Astrocyte of the spinal cord (primary cell): ENCODE data around the gene SH3BP4.
A peak's percentile ranks its signal among the peaks of the same experiment; 100 is the strongest.

ENCODE experiments used
- DNase-seq: peaks from one replicate; pipeline ENCODE4 v3.0.0; 2011; ENCODE audit warnings: low read depth, low spot score
- H3K4me3 ChIP-seq: 2 replicates; pipeline ENCODE4 v1.5.1; 2011; ENCODE audit warnings: low read depth, mild to moderate bottlenecking, low read length, moderate library complexity
- CTCF ChIP-seq: IDR thresholded peaks from 2 replicates; pipeline ENCODE4 v1.5.1; 2012; ENCODE audit warnings: low read depth, mild to moderate bottlenecking, low read length, inconsistent platforms
- in situ Hi-C: cut with HindIII; loops from 2 replicates; pipeline ENCODE4 v1.10.0; 2017; ENCODE audit warnings: low sequenced_read_pairs

SH3BP4 gene

DNA sequence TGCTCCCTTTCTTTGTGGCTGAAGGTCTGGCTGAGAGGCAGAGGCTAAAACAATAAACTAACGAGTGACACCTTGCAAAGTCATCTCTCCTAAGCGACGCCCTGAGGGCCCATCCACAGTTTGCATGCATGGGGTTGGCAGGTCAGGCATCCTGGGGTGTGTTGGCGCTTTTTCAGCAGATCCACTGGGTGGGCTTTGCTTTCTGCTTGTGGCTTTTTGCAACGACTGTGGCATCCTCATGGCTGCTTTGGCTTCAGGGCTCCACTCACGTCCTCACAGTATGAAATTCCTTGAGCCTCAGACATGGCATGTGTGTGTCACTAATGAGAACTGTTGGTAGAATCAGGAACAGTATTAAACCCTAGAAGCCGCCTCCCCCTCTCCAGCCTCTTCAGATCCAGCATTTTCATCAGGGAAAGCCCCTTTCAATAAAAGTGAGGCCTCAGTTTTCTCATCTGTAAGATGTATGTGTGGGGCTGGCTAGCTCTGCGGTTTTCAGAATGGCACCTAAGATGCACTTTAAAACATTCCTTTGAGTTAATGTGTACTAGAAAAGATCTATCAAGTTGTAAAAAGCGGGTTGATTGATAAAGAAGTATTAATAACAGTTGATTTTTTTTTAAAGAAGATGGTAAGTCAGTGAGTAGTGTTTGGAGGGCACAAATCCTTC is 72.5 kb downstream of the SH3BP4 start:
- no peak overlapping the region for H3K4me3 ChIP-seq
- no peak for TF ChIP-seq CTCF
- in situ Hi-C loops, result no loop called here
- DNase-seq, result peak; percentile 51

DNA sequence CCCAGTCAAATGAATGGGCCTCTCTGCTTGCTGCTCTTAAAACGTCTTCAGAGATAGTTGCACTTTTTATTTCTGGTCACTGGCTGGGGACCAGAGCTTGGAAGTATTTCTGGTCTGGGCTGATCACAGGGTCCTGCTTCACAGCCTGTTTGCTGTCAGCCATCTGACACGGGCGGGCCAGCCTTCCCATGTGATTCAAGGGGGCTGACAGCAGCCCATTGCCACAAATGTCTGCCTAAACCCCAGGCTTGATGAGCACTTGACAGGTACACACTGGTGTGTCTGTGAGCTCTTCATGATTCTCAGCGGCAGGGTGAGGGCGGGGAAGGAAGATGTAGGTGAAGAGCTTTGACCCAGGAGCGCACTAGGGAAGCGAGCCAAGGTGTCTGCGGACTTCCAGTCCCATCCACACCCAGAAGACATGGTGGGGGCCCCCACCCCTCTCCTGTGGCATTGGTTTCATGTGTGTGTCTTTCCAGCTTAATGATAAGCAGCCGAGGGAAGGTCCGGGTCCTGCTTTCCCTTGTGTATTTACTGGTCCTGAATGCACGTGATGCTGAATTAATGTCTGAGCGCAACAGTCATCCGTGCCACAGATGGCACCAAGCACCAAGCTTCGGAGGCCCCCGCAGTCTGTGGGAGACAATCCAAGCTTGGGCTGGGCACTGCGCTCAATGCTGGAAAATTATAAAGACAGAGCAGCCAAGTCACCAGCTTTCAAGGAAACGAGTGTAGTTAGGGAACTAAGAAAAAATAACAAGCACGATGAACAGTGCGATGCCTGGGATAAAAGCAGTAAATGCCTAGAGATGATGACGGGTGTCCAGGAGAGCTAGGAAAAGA is 73.3 kb downstream of the SH3BP4 start:
- no peak overlapping the region for H3K4me3 ChIP-seq
- no peak for TF ChIP-seq CTCF

GRCh38 chr2:235025800-235026536 is 74.2 kb downstream of the SH3BP4 start:
- no peak for TF ChIP-seq CTCF
- in situ Hi-C loops, result no loop called here
- no peak overlapping the region for H3K4me3 ChIP-seq
- peak; percentile 91 for DNase-seq

More for the DNA sequence above, 73.3 kb downstream of the SH3BP4 start:
- in situ Hi-C loops, result no loop called here
- peak; percentile 27 for DNase-seq

GRCh38 chr2:235026649-235027557 is 75.1 kb downstream of the SH3BP4 start:
- in situ Hi-C loops, result no loop called here
- peak; percentile 47 for DNase-seq
- H3K4me3 ChIP-seq, result no peak overlapping the region
- no peak for TF ChIP-seq CTCF

DNA sequence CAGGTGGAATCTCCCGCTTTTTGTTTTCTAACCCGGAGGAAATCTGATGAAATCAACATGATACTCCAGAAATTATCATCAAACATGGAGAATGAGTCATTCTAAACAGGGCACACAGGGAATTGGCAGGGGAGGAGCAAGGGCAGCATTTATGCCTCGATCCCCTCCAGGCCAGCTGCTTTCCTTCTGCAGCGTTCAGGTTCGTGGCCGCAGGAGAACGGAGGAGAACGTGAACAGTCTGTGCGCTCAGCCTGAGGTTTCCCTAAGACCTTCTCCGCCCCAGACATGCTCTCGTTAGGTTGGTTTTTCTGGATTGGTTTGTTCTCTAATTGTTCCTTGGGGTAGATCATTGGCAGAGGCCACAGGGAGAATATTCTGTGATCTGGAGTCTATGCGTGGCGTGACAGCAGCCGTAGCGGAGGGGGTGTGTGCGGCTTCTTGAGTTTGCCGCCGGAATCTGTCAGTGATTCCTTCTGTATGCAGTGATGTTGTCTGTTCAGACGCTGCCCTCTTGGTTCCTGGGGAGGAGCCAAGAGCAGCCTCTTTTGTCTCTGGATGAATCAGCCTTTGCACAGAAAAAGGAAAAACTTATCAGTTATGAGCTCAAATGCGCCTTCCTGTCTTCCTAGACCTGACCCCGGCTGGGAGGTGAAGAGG is 75.9 kb downstream of the SH3BP4 start:
- in situ Hi-C loops, result no loop called here
- DNase-seq, result peak; percentile 76
- no peak for TF ChIP-seq CTCF
- no peak overlapping the region for H3K4me3 ChIP-seq
